A549 treated with Mapracorat at 1 μM for 4 hours (cell line): ENCODE measurements around the gene SOST. TPM values are rescaled to one million over a fixed set of nuclear protein-coding genes. Genes with fewer than 3 reads are reported as not detected.

Experiments used
- total RNA-seq: library from RNA; stranded (reverse); fragments of 200-300 nt; extraction: Qiagen RNA extraction; gene quantifications from 5 replicates; pipeline ENCODE4 v1.2.3, GENCODE V29; 2022

Gene SOST
- not detected in 5 replicates for total RNA-seq

DNA sequence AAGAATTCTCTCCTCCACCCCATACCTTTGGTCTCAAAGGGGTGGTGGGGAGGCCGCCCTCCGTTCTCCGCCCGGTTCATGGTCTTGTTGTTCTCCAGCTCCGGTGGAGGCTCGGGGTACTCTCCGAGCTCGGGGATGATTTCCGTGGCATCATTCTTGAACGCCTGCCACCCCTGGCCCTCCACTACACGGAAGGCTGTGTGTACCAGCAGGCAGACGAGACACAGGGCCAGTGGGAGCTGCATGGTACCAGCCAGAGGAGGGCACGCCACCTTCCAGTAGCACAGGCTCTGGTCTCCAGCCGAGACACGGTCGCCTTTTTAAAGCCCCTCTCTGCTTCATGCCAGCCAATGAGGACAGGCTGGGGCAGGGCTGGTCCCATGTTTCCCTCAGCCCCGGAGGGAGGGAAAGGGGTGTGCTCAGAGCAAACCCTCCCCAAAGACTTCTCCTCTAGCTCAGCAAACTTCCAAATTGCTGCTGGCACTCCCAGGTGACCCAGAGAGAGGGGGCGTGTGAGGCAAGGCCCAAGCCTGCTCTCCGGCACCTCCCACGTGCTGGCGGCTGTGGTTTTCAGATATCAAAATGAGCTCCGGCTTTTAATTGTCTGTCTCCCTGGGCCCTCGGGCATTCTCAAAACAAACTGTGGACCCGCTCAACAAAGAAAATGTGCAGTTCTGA is at the start of gene SOST:
TSS of gene SOST (minus strand) at position 295 of the 678 bp plus-strand sequence. CDS start at position 245, 50 bp downstream.

GRCh38 chr17:43780135-43780534 is 21.5 kb upstream of the SOST start, which contains the start of gene CFAP97D1:
Gene CFAP97D1 (plus strand): TSS chr17:43780435. CDS start chr17:43780463, 28 bp downstream.

GRCh38 chr17:43778337-43779144 is 19.9 kb upstream of the SOST start, which contains the start of gene DUSP3:
Gene DUSP3 (minus strand): TSS chr17:43778977. CDS start chr17:43778924, 53 bp downstream.

Other genes with a start within 250 kb of the SOST start
- gene ETV4, start 212.5 kb downstream of the SOST start, total RNA-seq = 49.1 to 61.9 TPM (median 55.9 TPM) in 5 replicates
- not detected in 5 replicates for gene MEOX1, start 96.9 kb downstream of the SOST start, total RNA-seq
- 57.1 to 63.4 TPM (median 61.1 TPM) in 5 replicates for gene DUSP3, start 20.2 kb upstream of the SOST start, total RNA-seq
- gene CFAP97D1, start 21.6 kb upstream of the SOST start, total RNA-seq = not detected in 5 replicates
- gene MPP3, start 74.4 kb upstream of the SOST start, total RNA-seq = 15.0 to 19.4 TPM (median 16.5 TPM) in 5 replicates
- gene CD300LG, start 88.4 kb upstream of the SOST start, total RNA-seq = not detected in 5 replicates
- 1.1 to 1.8 TPM (median 1.3 TPM) in 5 replicates for gene MPP2, start 148.7 kb upstream of the SOST start, total RNA-seq
- gene PPY, start 183.7 kb upstream of the SOST start, total RNA-seq = not detected in 5 replicates
- not detected in 5 replicates for gene PYY, start 195.1 kb upstream of the SOST start, total RNA-seq
- 0.77 to 1.5 TPM (median 1.1 TPM) in 5 replicates for gene NAGS, start 245.8 kb upstream of the SOST start, total RNA-seq